ENCODE results near the gene BANF2.

DNA sequence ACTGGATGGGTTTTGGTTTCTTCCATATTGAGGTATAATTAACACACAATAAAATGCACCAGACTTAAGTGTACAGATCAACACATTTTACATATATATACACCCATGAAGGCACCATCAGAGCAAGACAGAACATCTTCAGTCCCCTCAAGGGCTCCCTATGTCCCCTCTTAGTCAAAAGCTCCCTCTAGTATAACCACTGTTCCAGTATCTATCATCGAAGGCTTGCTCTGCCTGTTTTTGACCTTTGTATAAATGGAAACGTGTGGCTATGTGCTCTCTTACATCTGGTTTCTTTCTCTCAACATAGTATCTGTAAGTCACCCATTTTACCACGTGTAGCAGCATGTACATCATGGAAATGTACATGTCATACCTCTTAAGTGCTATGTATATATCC, 66.5 kb downstream of the BANF2 start:
- TF ChIP-seq POLR2AphosphoS5 (IDR thresholded peaks at IDR 0.05; ENCODE audit: low read depth, low read length) (no peak), RFX5 (IDR thresholded peaks at IDR 0.05; ENCODE audit: low read length) (no peak), GABPA (IDR thresholded peaks at IDR 0.05; ENCODE audit: low read depth) (no peak), YY1 (IDR thresholded peaks at IDR 0.05; ENCODE audit: low read depth) (no peak), MXI1 (IDR thresholded peaks at IDR 0.05; ENCODE audit: low read depth, low read length) (no peak), RCOR1 (IDR thresholded peaks at IDR 0.05; ENCODE audit: low read length) (no peak), TAF1 (IDR thresholded peaks at IDR 0.05; ENCODE audit: borderline replicate concordance, low read depth, low read length) (no peak), RAD21 (IDR thresholded peaks at IDR 0.05; ENCODE audit: low read length) (no peak), EP300 (IDR thresholded peaks at IDR 0.05; ENCODE audit: borderline replicate concordance in 1 of 2, low read depth in 1 of 2, low read length in 1 of 2) (no peak), ELF1 (IDR thresholded peaks at IDR 0.05) (no peak), NRF1 (IDR thresholded peaks at IDR 0.05; ENCODE audit: low read depth, low read length) (no peak)
- TF ChIP-seq, protein P1, sequence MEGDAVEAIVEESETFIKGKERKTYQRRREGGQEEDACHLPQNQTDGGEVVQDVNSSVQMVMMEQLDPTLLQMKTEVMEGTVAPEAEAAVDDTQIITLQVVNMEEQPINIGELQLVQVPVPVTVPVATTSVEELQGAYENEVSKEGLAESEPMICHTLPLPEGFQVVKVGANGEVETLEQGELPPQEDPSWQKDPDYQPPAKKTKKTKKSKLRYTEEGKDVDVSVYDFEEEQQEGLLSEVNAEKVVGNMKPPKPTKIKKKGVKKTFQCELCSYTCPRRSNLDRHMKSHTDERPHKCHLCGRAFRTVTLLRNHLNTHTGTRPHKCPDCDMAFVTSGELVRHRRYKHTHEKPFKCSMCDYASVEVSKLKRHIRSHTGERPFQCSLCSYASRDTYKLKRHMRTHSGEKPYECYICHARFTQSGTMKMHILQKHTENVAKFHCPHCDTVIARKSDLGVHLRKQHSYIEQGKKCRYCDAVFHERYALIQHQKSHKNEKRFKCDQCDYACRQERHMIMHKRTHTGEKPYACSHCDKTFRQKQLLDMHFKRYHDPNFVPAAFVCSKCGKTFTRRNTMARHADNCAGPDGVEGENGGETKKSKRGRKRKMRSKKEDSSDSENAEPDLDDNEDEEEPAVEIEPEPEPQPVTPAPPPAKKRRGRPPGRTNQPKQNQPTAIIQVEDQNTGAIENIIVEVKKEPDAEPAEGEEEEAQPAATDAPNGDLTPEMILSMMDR (IDR thresholded peaks at IDR 0.05), result no peak
- TF ChIP-seq, protein P2, sequence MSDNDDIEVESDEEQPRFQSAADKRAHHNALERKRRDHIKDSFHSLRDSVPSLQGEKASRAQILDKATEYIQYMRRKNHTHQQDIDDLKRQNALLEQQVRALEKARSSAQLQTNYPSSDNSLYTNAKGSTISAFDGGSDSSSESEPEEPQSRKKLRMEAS (IDR thresholded peaks at IDR 0.05; ENCODE audit: low read depth), result no peak
